ENCODE data around the gene SMURF2. TPM values are rescaled to one million over a fixed set of nuclear protein-coding genes. Genes with fewer than 3 reads are reported as not detected.

The SMURF2 gene
- total RNA-seq, 1 donor from 2014 or later: 33.3 TPM

DNA sequence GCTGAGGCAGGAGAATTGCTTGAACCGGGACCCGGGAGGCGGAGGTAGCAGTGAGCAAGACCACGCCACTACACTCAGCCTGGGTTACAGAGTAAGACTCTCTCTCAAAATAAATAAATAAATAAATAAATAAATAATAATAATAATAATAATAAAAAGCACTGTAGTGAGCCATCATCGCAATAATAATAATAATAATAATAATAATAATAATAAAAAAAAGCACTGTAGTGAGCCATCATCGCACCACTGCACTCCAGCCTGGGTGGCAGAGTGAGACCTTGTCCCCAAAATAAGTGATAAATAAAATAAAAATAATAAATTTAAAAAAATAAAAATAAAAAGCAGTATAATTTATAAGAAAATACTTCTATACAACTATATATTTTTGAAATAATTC lies 40.3 kb downstream of the SMURF2 start:
- DNase-seq: no peak
- Mint-ChIP-seq H3K27ac (ENCODE audit: unreplicated experiment) (no peak overlapping the region), H3K4me1 (ENCODE audit: low read depth, unreplicated experiment) (no peaks in the 10 kb centered on the region), H3K4me3 (ENCODE audit: unreplicated experiment) (no peak overlapping the region), H3K9me3 (ENCODE audit: unreplicated experiment) (no peaks in the 10 kb centered on the region), H3K27me3 (ENCODE audit: unreplicated experiment) (no peaks in the 10 kb centered on the region), H3K36me3 (ENCODE audit: unreplicated experiment) (no peaks in the 10 kb centered on the region)
- TF ChIP-seq, protein P1, sequence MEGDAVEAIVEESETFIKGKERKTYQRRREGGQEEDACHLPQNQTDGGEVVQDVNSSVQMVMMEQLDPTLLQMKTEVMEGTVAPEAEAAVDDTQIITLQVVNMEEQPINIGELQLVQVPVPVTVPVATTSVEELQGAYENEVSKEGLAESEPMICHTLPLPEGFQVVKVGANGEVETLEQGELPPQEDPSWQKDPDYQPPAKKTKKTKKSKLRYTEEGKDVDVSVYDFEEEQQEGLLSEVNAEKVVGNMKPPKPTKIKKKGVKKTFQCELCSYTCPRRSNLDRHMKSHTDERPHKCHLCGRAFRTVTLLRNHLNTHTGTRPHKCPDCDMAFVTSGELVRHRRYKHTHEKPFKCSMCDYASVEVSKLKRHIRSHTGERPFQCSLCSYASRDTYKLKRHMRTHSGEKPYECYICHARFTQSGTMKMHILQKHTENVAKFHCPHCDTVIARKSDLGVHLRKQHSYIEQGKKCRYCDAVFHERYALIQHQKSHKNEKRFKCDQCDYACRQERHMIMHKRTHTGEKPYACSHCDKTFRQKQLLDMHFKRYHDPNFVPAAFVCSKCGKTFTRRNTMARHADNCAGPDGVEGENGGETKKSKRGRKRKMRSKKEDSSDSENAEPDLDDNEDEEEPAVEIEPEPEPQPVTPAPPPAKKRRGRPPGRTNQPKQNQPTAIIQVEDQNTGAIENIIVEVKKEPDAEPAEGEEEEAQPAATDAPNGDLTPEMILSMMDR (IDR thresholded peaks at IDR 0.05; ENCODE audit: partially characterized antibody, unreplicated experiment): no peak

DNA sequence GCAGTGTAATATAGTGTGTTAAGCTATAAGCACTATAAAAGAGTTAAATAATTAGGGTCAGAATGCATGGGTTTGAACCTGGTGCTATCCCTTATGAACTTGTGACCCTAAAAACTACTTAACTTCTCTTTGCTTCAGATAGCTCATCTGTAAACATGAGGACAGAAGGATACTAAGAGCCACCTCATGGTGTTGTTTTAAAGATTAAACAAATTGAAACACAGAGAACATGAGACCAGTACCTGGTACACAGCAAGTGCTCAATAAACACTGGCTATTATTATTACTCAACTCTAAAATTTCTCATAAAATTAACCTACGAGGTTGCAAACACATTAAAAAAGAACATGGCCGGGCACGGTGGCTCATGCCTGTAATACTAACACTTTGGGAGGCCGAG lies 43.3 kb downstream of the SMURF2 start:
- no peak overlapping the region for H3K27ac Mint-ChIP-seq (ENCODE audit: unreplicated experiment)
- no peak for DNase-seq
- H3K36me3 Mint-ChIP-seq (ENCODE audit: unreplicated experiment): no peaks in the 10 kb centered on the region
- H3K4me3 Mint-ChIP-seq (ENCODE audit: unreplicated experiment): no peak overlapping the region
- H3K9me3 Mint-ChIP-seq (ENCODE audit: unreplicated experiment): no peaks in the 10 kb centered on the region
- H3K4me1 Mint-ChIP-seq (ENCODE audit: low read depth, unreplicated experiment): peaks cover 6% of the 10 kb centered on the region
- TF ChIP-seq, protein P1 (IDR thresholded peaks at IDR 0.05; ENCODE audit: partially characterized antibody, unreplicated experiment): no peak
- H3K27me3 Mint-ChIP-seq (ENCODE audit: unreplicated experiment): no peaks in the 10 kb centered on the region

DNA sequence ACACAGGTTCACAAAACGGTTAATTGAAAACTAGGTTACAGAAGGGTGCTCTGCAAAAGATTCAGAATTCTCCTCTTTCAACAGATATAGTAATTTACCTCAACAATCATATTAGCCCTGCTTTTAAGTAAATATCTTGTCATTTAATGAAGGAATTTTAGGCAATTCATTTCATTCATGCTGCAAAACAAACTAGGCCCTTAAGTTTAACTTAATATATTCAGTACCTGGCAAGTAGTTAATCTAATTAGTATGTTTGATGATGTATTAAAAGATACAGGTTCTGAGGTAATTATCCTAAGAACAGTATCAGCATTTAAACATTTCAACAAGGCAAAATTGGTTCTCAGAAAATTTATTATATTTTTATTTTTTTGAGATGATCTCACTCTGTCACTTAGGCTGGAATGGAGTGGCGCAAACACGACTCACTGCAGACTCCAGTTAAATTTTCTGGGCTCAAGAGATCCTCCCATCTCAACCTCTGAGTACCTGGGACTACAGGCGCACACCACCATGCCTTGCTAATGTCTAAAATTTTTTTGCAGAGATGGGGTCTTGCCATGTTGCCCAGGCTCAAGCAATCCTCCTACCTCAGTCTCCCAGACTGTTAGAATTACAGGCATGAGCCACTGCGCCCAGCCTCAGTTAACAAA lies 44.9 kb downstream of the SMURF2 start:
- no peaks in the 10 kb centered on the region for H3K36me3 Mint-ChIP-seq (ENCODE audit: unreplicated experiment)
- TF ChIP-seq, protein P1 (IDR thresholded peaks at IDR 0.05; ENCODE audit: partially characterized antibody, unreplicated experiment): no peak
- H3K9me3 Mint-ChIP-seq (ENCODE audit: unreplicated experiment): no peaks in the 10 kb centered on the region
- no peak for DNase-seq
- H3K27me3 Mint-ChIP-seq (ENCODE audit: unreplicated experiment): no peaks in the 10 kb centered on the region
- H3K4me1 Mint-ChIP-seq (ENCODE audit: low read depth, unreplicated experiment): peaks cover 6% of the 10 kb centered on the region
- no peak overlapping the region for H3K27ac Mint-ChIP-seq (ENCODE audit: unreplicated experiment)
- H3K4me3 Mint-ChIP-seq (ENCODE audit: unreplicated experiment): no peak overlapping the region

DNA sequence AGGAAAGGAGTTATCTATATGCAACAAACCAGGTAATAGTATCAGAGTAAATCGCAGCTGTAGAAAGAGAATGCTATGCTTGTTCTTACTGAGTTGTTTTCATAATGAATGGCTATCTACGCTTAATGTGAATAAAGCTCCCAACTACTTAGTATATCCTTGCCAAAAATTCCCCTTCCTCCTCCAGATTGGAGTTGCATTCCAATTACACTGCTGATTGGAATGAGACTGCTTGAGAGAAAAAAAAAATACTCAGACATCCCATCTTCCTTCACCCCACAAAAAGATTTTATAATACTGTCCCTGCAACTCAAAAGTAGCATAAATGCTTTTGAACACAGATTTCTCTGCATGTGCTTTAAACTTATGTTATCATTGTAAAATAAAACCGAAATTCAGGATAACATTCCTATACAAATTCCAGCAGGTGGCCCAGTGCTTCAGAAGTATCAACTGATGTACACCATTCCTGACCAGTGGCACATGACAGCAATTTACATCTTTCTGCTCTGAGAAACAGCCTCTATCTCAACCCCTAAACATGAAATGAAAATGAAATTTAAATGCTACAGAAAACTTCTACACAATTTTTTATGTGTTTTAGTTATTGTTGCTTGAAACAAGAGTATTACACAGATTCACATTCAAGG lies 47.0 kb downstream of the SMURF2 start:
- TF ChIP-seq, protein P1 (IDR thresholded peaks at IDR 0.05; ENCODE audit: partially characterized antibody, unreplicated experiment): no peak
- no peaks in the 10 kb centered on the region for H3K36me3 Mint-ChIP-seq (ENCODE audit: unreplicated experiment)
- peaks cover 1% of the 10 kb centered on the region for H3K9me3 Mint-ChIP-seq (ENCODE audit: unreplicated experiment)
- H3K4me3 Mint-ChIP-seq (ENCODE audit: unreplicated experiment): no peak overlapping the region
- DNase-seq: no peak
- H3K27me3 Mint-ChIP-seq (ENCODE audit: unreplicated experiment): no peaks in the 10 kb centered on the region
- peaks cover 6% of the 10 kb centered on the region for H3K4me1 Mint-ChIP-seq (ENCODE audit: low read depth, unreplicated experiment)
- H3K27ac Mint-ChIP-seq (ENCODE audit: unreplicated experiment): no peak overlapping the region
